Measurements from ENCODE around the gene KLHL9.

- TF ChIP-seq EP300 (IDR thresholded peaks at IDR 0.05; ENCODE audit: borderline replicate concordance in 1 of 2, low read depth in 1 of 2, low read length in 1 of 2) (no peak), IRF3 (IDR thresholded peaks at IDR 0.05; ENCODE audit: low read depth, low read length) (no peak), JUND (IDR thresholded peaks at IDR 0.05) (no peak), CTCF (IDR thresholded peaks at IDR 0.05) (no peak), MEF2A (IDR thresholded peaks at IDR 0.05; ENCODE audit: borderline replicate concordance, low read depth) (no peak), RCOR1 (IDR thresholded peaks at IDR 0.05; ENCODE audit: low read length) (no peak), YY1 (IDR thresholded peaks at IDR 0.05; ENCODE audit: low read depth) (no peak), ELF1 (IDR thresholded peaks at IDR 0.05) (no peak), TAF1 (IDR thresholded peaks at IDR 0.05; ENCODE audit: borderline replicate concordance, low read depth, low read length) (no peak), SIN3A (IDR thresholded peaks at IDR 0.05; ENCODE audit: borderline replicate concordance, low read depth, low read length) (no peak), NRF1 (IDR thresholded peaks at IDR 0.05; ENCODE audit: low read depth, low read length) (no peak)
Measured at GRCh38 chr9:21316032-21316842, 19.0 kb downstream of the KLHL9 start.

Measured in SK-N-SH (cell line).